Sigmoid colon (tissue), 7 donors: ENCODE data around the gene FAM168B. TPM values are rescaled to one million over a fixed set of nuclear protein-coding genes. Genes with fewer than 3 reads are reported as not detected.
A peak's percentile ranks its signal among the peaks of the same experiment; 100 is the strongest.

Source experiments
- DNase-seq: peaks from one replicate; pipeline ENCODE4 v3.0.0-alpha.2; 2019
- H3K27ac ChIP-seq, 4 donors: fragments of 200-600 bp; sonication (generic); one replicate each; pipeline ENCODE4 v1.5.1; 2016 to 2019; ENCODE audit warnings: mild to moderate bottlenecking in 1 of 4
- H3K27me3 ChIP-seq, 3 donors: fragments of 200-600 bp; sonication (generic); one replicate each; pipeline ENCODE4 v1.5.1; 2019; ENCODE audit warnings: mild to moderate bottlenecking in 1 of 3
- H3K36me3 ChIP-seq, 4 donors: fragments of 200-600 bp; sonication (generic); one replicate each; pipeline ENCODE4 v1.5.1; 2016 to 2019
- H3K4me1 ChIP-seq, 4 donors: fragments of 200-600 bp; sonication (generic); one replicate each; pipeline ENCODE4 v1.5.1; 2017 to 2019
- H3K4me3 ChIP-seq, 4 donors: fragments of 200-600 bp; sonication (generic); one replicate each; pipeline ENCODE4 v1.5.1; 2017 to 2019; ENCODE audit warnings: mild to moderate bottlenecking in 2 of 4, moderate library complexity in 1 of 4
- H3K9me3 ChIP-seq, 4 donors: fragments of 200-600 bp in 3 of 4; sonication (generic) in 3 of 4; one replicate each; pipeline versions ENCODE4 v1.5.1 to v1.6.1; 2013 to 2019
- CTCF ChIP-seq, 4 experiments: fragments of 450-650 bp in 3 of 4; fragments of 200-600 bp in 1 of 4; IDR thresholded peaks; one replicate each; pipeline ENCODE4 v1.5.1; 2016 to 2019; ENCODE audit warnings: antibody characterized with exemption in 4 of 4, mild to moderate bottlenecking in 3 of 4, moderate library complexity in 2 of 4
- EP300 ChIP-seq, 4 donors: sonication (generic); formaldehyde crosslinking; IDR thresholded peaks; one replicate each; pipeline ENCODE4 v1.6.1; 2017; ENCODE audit warnings: antibody characterized with exemption in 4 of 4
- POLR2A ChIP-seq, 2 donors: fragments of 450-650 bp; IDR thresholded peaks; one replicate each; pipeline ENCODE4 v1.6.1; 2016; ENCODE audit warnings: antibody characterized with exemption in 2 of 2, mild to moderate bottlenecking in 2 of 2, moderate library complexity in 2 of 2
- POLR2AphosphoS5 ChIP-seq, 4 donors: sonication (generic); formaldehyde crosslinking; IDR thresholded peaks; one replicate each; pipeline ENCODE4 v1.6.1; 2017; ENCODE audit warnings: antibody characterized with exemption in 4 of 4
- WGBS, 2 donors: extraction: QIAGEN DNeasy Blood & Tissue Kit; methylation state at CpG; one replicate each; pipeline ENCODE4 v1.1.7; 2013; 5-methylcytosine and 5-hydroxymethylcytosine counted together
- intact Hi-C: fragments of 100-400 bp; cut with DNase I; formaldehyde crosslinking; loops from one replicate; pipeline ENCODE4 v1.15.1; 2023
- polyA plus RNA-seq, 3 donors: library from polyadenylated mRNA; stranded (reverse); fragments of 200-250 nt; gene quantifications; one replicate each; pipeline ENCODE4 v1.2.3, GENCODE V29; 2013
- total RNA-seq, 4 donors: library from RNA; depleted of rRNA; stranded (reverse); fragments of >200 nt; gene quantifications; one replicate each; pipeline ENCODE4 v1.1.0, GENCODE V29; 2016
- donor health status: healthy with polysubstance abuse.
- donor health status: Bipolar disorder and iron deficiency.
- donor health status: healthy.

Gene FAM168B
- total and polyA plus RNA-seq, 7 donors = 29.1 to 153 (median 125) TPM

GRCh38 chr2:131104487-131105155 lies 11.4 kb upstream of the FAM168B start:
- Histone ChIP-seq H3K9me3 (no peaks in the 10 kb centered on the region), H3K4me1 (peaks cover 0 to 31% (median 23%) of the 10 kb centered on the region in 4 donors), H3K27me3 (no peaks in the 10 kb centered on the region), H3K4me3 (peak overlapping the region; percentile 75 to 98 (median 87)), H3K36me3 (no peaks in the 10 kb centered on the region), H3K27ac (peak overlapping the region; percentile 85 to 94 (median 90))
- peak in 1 of 4 donors; percentile 71 for TF ChIP-seq POLR2AphosphoS5 (IDR thresholded peaks at IDR 0.05)
- TF ChIP-seq EP300 (IDR thresholded peaks at IDR 0.05) = no peak
- intact Hi-C loops = loop anchor here (1.0 to 10.0 kb wide), 3 partner anchors 10 to 750 kb away; partner anchors contain the start of genes MZT2A and PTPN18
- DNase-seq = peak; percentile 93
- WGBS, 2 donors = 0 to 1% methylated on average over 20 of the region's 20 CpGs

- Histone ChIP-seq H3K36me3 (no peaks in the 10 kb centered on the region), H3K4me1 (peaks cover 0 to 31% (median 23%) of the 10 kb centered on the region in 4 donors), H3K9me3 (no peaks in the 10 kb centered on the region), H3K4me3 (no peak overlapping the region), H3K27ac (peak overlapping the region in 1 of 4 donors; percentile 94), H3K27me3 (no peaks in the 10 kb centered on the region)
- DNase-seq = no peak
- 70 to 93% methylated on average over 2 of the region's 2 CpGs for WGBS, 2 donors
- intact Hi-C loops = loop anchor here (10.0 kb wide), 1 partner anchor 748 kb away; the partner anchor contains the start of gene PTPN18
- no peak for TF ChIP-seq EP300 (IDR thresholded peaks at IDR 0.05)
- no peak for TF ChIP-seq CTCF (IDR thresholded peaks at IDR 0.05)
- no peak for TF ChIP-seq POLR2AphosphoS5 (IDR thresholded peaks at IDR 0.05)
- no peak for TF ChIP-seq POLR2A (IDR thresholded peaks at IDR 0.05)
These were observed 9.9 kb upstream of the FAM168B start for GRCh38 chr2:131103165-131103564.

GRCh38 chr2:131094463-131095281 lies 1.4 kb upstream of the FAM168B start:
- TF ChIP-seq CTCF (IDR thresholded peaks at IDR 0.05) (no peak), EP300 (IDR thresholded peaks at IDR 0.05) (no peak), POLR2AphosphoS5 (IDR thresholded peaks at IDR 0.05) (no peak), POLR2A (IDR thresholded peaks at IDR 0.05) (no peak)
- H3K27me3 ChIP-seq = no peaks in the 10 kb centered on the region
- intact Hi-C loops = loop anchor here (1.0 kb wide), 1 partner anchor 11 kb away; the partner anchor contains the start of gene PLEKHB2
- peak overlapping the region in 2 of 4 donors; percentile 96 for H3K27ac ChIP-seq
- H3K4me1 ChIP-seq = peaks cover 0 to 23% (median 18%) of the 10 kb centered on the region in 4 donors
- no peaks in the 10 kb centered on the region for H3K36me3 ChIP-seq
- no peaks in the 10 kb centered on the region for H3K9me3 ChIP-seq
- DNase-seq = no peak
- WGBS, 2 donors = 38 to 69% methylated on average over 22 of the region's 22 CpGs
- no peak overlapping the region for H3K4me3 ChIP-seq

- peak overlapping the region; percentile 56 to 82 (median 76) for H3K4me3 ChIP-seq
- H3K4me1 ChIP-seq = peaks cover 0 to 23% (median 18%) of the 10 kb centered on the region in 4 donors
- no peaks in the 10 kb centered on the region for H3K9me3 ChIP-seq
- H3K27me3 ChIP-seq = no peaks in the 10 kb centered on the region
- peak overlapping the region; percentile 89 to 96 (median 96) for H3K27ac ChIP-seq
- 2 to 8% methylated on average over 37 of the region's 37 CpGs for WGBS, 2 donors
- peaks cover 0 to 4% (median under 1%) of the 10 kb centered on the region in 4 donors for H3K36me3 ChIP-seq
- TF ChIP-seq CTCF (IDR thresholded peaks at IDR 0.05) = no peak
- TF ChIP-seq POLR2A (IDR thresholded peaks at IDR 0.05) = peak in 1 of 2 donors; percentile 10
- intact Hi-C loops = loop anchor here (1.0 kb wide), 1 partner anchor 11 kb away; the partner anchor contains the start of gene PLEKHB2
- DNase-seq = no peak
These were observed 619 bp upstream of the FAM168B start for GRCh38 chr2:131093696-131094462.
